22Rv1 (cell line): ENCODE results near the gene TERT.

Source experiments
- H3K27ac ChIP-seq: fragments of 450-650 bp; 2 replicates; pipeline ENCODE4 v1.5.1; 2017
- CTCF ChIP-seq: fragments of 450-650 bp; IDR thresholded peaks from 2 replicates; pipeline ENCODE4 v1.5.1; 2017; ENCODE audit warnings: mild to moderate bottlenecking
- ZFX ChIP-seq: fragments of 450-650 bp; IDR thresholded peaks from 2 replicates; pipeline ENCODE4 v1.6.1; 2017; ENCODE audit warnings: antibody characterized with exemption, borderline replicate concordance

The TERT gene

GRCh38 chr5:1249366-1250280 is 45.2 kb downstream of the TERT start:
- H3K27ac ChIP-seq: no peak overlapping the region
- no peak for TF ChIP-seq ZFX

GRCh38 chr5:1247811-1248210 is 47.1 kb downstream of the TERT start:
- TF ChIP-seq ZFX: no peak
- TF ChIP-seq CTCF: no peak
- H3K27ac ChIP-seq: no peak overlapping the region

GRCh38 chr5:1246711-1247431 is 48.0 kb downstream of the TERT start:
- H3K27ac ChIP-seq: no peak overlapping the region
- TF ChIP-seq ZFX: no peak
- TF ChIP-seq CTCF: no peak

- no peak overlapping the region for H3K27ac ChIP-seq
- no peak for TF ChIP-seq ZFX
- TF ChIP-seq CTCF: no peak
Observed at GRCh38 chr5:1245905-1246576, 48.8 kb downstream of the TERT start.

GRCh38 chr5:1244976-1245375 is 49.9 kb downstream of the TERT start:
- TF ChIP-seq ZFX (no peak), CTCF (peak; percentile 36; the same call in 1 of the 2 replicates)
- no peak overlapping the region for H3K27ac ChIP-seq

GRCh38 chr5:1244255-1244654 is 50.6 kb downstream of the TERT start:
- TF ChIP-seq CTCF: no peak
- H3K27ac ChIP-seq: no peak overlapping the region

GRCh38 chr5:1243487-1244130 is 51.3 kb downstream of the TERT start:
- H3K27ac ChIP-seq: no peak overlapping the region
- no peak for TF ChIP-seq CTCF
- TF ChIP-seq ZFX: no peak
